Measurements from ENCODE around the gene PNPLA7.

DNA sequence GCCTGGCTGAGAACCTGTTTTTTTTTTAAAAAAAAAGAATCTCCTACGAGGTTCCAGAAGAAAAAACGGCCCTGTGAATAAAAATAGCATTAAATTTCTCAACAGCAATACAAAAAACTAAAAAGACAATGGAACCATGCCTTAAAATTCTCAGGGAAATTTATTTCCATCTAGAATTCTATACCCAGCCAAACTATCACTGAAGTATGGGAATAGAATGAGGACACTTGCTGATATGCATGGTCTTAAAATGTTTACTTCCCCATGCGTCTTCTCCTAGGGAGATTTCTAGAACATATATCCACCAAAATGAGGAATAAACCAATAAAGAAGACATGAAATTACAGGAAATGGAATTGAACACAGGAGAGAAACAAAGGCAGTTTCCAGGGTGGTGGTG is 74.5 kb downstream of the PNPLA7 start:
- TF ChIP-seq, protein P1, sequence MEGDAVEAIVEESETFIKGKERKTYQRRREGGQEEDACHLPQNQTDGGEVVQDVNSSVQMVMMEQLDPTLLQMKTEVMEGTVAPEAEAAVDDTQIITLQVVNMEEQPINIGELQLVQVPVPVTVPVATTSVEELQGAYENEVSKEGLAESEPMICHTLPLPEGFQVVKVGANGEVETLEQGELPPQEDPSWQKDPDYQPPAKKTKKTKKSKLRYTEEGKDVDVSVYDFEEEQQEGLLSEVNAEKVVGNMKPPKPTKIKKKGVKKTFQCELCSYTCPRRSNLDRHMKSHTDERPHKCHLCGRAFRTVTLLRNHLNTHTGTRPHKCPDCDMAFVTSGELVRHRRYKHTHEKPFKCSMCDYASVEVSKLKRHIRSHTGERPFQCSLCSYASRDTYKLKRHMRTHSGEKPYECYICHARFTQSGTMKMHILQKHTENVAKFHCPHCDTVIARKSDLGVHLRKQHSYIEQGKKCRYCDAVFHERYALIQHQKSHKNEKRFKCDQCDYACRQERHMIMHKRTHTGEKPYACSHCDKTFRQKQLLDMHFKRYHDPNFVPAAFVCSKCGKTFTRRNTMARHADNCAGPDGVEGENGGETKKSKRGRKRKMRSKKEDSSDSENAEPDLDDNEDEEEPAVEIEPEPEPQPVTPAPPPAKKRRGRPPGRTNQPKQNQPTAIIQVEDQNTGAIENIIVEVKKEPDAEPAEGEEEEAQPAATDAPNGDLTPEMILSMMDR (IDR thresholded peaks at IDR 0.05), result no peak
- TF ChIP-seq POLR2A (IDR thresholded peaks at IDR 0.05), result no peak

Measured in thyroid gland (tissue), 4 donors.